HG03103 (cell line): ENCODE results near the gene SLC25A25.

Source experiments
- ATAC-seq: cut with Tn5 transposase; IDR thresholded peaks from one replicate; pipeline ENCODE4 v1.9.1; 2021; ENCODE audit warnings: low read depth; ENCODE audit not compliant: unreplicated experiment

The SLC25A25 gene

DNA sequence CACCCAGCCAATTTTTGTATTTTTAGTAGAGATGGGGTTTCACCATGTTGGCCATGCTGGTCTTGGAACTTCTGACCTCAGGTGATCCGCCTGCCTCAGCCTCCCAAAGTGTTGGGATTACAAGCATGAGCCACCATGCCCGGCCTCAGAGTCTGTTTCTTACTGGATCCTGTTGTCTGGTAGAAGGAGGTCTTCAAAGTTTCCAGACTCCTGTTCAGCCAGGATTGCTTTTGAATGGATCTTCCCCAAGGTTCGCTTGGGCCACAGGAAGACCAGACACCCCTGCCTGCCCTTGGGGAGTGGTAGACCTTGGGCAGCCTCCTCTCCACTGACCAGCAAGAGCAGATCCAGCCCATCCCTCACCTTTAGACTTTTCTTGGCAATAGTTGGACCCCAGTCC, 73.6 kb downstream of the SLC25A25 start:
- ATAC-seq = no peak

DNA sequence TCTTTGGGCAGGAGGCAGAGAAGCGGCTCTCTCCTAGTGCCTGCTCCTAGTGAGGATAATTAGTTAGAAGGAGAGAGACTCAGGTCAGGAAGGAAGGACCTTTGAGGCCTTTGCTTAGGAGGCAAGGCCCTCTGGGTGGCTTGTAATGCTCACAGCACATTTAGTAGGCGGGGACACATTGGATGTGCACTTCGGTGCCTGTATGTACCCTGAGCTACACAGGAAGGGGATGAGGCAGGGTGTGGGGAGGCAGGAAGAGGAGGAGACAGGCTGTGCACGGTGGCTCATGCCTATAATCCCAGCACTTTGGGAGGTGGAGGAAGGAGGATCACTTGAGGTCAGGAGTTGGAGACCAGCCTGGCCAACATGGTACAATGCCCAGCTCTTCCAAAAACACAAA, 74.0 kb downstream of the SLC25A25 start:
- no peak for ATAC-seq

DNA sequence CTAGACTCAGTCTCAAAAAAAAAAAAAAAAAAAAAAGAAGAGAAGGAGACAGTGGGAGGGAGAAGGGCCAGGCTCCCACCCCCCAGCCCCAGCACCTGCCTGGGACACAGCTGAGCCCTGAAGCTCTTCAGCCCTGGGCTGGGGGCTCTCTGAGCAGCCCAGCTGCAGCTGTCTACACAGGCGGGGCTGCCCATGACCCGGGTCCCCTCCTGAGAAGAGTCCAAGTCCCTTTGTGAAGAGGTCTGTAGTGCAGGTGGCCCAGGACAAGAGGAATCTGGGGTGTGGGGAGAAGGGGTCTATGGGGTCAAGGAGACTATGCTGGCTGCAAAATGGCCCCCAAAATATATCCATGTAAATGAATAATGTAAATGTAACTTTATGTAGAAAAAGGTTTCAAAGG, 74.6 kb downstream of the SLC25A25 start:
- ATAC-seq = no peak

DNA sequence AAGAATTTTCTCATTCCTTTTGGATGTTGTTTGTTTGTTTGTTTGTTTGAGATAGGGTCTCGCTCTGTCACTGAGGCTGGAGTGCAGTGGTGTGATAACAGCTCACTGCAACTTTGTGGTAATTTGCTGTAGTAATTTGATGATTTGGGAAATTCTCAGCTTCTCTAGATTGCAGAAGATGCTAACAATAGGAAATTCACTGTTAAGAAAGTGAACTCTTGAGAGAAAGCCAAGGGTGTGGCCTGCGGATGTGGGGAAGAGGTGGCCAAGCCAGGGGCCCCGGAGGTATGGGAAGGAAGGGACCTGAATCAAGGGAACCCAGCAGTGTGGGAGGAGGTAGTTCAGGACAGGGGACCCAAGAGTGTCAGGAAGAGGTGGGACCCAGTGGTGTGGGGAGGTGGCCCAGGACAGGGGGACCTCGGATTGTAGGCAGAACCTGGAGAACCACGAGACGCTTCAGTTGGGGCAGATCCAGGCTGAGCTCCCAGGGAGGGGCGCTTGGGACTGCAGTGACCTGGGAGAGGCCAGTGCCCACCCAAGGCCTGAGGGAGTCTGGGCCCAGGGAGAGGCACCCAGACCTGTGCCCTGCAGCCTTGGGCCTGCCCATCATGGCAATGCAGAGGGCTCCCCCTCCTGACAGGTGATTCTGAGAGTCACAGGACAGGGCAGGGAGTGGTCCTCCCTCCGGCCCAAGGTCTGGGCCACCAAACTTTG, 75.7 kb downstream of the SLC25A25 start:
- ATAC-seq = no peak

DNA sequence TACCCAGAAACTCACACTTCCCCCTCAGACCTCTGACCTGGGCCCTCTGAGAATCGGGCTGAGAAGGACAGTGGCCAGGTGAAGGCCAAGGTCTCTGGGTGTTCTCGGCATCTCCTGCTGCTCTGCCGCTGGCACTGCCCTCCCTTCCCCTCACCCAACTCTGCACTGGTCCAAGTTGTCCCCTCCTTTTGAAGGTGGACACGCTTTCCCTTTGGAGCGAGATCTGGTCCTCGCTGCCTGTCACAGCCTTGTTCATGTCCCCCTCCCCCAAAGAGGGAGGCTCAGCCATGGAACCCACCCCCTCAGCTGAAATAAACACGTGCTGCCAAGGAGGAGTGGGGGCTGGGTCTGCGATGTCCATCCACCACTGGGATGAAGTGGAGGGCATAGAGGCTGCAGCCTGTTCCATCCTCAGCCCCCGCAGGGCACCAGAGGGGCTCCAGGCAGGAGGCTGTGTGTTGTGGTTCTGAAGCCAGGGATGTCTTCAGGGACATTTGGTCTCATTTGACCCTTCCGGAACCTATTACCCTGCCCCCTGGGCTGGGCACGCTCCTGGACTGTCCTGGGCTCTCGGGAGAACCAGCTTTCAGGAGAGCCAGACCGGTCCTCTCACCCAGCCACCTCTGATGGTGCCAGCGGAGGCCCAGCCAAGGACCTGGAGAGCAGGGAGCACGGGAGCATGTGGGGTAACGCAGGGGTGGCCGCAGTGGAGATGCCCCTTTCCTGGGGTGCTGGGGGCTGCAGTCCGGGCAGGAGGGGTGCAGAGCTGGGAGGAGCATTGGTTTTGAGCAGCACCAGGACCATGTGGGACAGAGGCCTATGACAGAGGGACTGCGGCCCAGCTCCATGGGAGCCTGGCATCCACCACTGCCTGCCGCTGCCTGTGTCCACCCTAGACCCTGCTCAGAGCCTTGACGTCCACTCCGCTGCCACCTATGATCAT, 76.5 kb downstream of the SLC25A25 start:
- ATAC-seq = no peak

DNA sequence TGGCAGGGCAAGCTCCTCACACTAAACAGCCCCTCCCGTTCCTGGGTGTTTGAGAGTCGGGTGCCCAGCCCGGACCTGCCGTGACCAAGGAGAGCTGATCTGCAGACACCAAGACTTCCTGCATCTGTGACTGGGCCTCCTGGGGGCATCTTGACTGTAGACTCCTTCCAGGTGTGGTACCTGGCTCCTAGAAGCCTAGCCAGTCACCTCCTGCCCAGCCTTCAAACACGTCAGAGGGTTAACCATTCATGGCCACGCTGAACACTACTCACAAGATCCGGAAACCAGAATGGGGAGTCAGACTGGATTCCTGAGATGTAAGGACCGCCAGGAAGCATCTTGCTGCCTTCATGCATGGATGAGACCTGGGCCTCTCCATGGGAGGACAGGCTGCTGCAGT, 77.5 kb downstream of the SLC25A25 start:
- ATAC-seq = no peak

DNA sequence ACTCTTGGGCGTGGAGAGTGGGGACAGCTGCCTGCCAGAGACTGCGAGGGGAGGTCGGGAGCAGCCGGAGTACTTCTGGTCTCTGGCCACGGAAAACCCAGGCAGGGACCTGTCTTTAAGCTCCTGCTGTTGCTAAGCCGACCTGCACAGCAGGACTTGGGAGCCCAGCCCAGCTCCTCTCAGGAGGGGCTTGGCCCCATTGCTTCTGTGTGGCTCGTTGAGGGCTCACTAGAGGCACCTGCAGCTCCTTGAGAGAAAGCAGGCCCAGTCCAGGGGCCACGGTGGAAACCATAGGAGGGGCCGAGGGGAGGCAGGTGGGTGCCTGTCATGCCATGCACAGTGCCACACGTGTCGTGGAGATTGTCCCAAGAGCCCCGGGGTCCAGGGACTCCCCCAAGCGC, 77.9 kb downstream of the SLC25A25 start:
- ATAC-seq = no peak

DNA sequence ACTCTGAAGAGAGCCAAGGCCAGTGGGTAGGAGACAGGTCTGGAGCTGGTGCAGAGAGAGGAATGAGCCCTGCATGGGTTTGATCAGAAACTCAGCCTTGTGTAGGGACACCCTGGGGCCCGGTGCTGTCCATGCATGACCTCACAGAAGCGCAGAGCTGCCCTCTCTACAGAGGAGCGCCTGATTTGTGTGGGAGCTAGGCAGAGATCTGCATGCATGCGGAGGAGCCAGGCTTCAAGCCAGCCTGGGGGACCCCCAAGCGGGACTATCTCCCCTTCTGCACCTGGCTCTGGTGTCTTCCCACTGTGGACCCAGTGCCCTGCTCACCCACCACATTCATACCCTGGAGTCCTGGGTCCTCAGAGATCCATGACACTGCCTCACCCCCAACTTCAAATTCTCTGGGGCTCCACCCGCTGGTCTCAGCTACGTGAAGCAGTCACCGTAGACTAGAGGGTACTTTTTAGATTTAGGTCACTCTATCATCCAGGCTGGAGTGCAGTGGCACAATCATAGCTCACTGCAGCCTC, 78.6 kb downstream of the SLC25A25 start:
- ATAC-seq = no peak

DNA sequence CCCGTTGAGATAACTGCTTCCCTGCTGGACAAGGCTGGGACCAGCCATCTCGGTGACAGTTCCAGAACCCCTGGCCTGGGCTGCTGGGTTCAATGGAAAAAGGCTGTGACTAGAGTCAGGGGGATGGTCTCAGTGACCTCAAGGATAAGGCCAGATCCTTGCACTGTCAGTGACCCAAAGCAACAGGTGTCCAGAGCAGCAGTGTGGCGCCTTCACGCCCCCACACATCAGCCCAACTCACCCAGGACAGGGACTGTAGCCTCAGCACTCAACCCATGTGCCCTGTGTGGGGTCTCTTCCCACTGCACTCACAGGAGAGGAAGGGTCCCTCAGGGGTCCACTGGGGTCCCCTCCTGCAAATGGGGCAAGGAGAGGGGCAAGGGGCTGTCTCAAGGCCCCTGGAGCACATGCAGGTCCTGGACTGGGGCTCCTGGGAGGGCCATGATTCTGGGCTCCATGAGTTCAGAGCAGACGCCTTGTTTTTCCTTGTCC, 80.5 kb downstream of the SLC25A25 start:
- no peak for ATAC-seq

DNA sequence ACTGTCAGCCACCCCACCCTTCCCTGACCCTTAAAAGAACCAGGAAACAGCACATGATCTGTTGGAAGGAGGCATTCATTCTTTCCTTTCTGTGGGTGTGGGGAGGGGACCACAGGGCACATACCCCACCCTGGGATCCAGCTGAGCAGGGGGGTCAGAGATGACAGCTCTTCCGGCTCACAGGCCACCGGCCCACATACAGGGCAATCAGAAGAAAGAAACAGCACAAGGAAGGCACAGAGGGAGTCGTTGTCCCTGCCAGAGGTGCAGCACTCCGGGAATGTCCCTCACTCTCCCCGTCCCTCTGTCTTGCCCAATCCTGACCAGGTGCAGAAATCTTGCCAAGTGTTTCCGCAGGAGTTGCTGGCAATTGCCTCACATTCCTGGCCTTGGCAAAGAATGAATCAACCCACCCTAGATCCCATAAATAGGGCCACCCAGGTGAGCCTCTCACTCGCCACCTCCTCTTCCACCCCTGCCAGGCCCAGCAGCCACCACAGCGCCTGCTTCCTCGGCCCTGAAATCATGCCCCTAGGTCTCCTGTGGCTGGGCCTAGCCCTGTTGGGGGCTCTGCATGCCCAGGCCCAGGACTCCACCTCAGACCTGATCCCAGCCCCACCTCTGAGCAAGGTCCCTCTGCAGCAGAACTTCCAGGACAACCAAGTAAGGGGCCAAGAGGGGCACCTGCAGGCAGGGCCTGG, 81.1 kb downstream of the SLC25A25 start, which contains the start of gene LCN2:
Gene LCN2, plus strand, starts transcription at position 453 of the 701 bp plus-strand sequence. Its CDS starts 73 bp downstream, at position 526.
- no peak for ATAC-seq

DNA sequence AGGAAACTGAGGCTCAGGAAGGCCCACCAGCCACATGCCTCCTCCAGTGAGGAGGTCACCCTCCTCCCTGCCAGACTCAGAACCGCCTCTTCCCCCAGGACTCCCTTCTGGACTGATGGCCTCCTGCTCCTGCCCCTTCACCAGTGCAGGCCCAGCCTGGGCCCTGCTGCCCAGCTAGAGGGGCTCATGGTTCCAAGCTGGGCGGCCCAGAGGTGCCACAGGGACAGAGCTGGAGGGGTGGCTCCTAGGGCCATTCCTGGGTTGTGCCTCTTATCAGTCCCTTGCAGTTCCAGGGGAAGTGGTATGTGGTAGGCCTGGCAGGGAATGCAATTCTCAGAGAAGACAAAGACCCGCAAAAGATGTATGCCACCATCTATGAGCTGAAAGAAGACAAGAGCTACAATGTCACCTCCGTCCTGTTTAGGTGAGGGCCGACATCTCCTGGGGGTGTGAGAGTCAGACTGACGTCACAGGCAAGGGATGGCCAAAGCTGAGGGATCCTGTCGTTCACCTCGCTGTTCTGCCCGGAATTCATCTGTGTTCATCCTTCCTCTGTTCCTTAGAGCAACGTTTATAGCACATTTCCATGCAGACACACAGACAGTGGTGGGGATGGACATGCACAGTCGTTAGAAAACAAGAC, 82.0 kb downstream of the SLC25A25 start:
- ATAC-seq = no peak

DNA sequence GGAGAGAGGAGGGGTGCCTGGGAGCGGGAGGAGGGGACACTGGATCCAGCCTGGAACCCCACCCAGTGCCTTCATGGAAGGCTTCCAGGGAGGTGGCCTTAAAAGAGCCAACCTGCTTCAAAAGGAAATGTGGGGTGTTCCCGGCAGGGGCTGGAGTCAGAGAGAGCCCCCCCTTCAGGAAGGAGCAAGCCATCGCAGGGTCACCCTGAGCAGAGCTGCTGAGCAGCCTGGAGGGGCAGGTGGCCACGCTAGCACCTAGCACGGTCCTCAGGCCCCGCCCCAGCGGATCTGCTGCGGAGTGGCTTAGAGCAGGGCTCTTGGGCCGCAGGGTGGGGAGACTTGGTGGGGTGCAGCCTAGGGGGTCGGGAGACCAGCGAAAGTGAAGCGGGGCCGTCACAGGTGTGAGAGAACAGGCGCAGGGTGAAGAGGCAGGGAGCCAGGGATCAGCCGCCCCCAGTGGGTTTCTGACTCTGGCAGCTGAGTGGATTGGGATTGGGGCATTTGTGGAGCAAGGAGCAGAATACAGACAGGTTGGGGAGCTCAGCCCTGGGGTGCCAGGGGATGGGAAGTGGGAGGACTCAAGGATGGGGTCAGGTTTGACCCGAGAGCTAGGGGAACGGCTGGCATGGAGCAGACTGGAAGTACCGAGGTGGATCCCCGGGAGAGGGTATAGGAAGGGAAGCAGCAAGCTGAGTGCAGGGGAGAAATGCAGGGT, 82.7 kb downstream of the SLC25A25 start:
- no peak for ATAC-seq

DNA sequence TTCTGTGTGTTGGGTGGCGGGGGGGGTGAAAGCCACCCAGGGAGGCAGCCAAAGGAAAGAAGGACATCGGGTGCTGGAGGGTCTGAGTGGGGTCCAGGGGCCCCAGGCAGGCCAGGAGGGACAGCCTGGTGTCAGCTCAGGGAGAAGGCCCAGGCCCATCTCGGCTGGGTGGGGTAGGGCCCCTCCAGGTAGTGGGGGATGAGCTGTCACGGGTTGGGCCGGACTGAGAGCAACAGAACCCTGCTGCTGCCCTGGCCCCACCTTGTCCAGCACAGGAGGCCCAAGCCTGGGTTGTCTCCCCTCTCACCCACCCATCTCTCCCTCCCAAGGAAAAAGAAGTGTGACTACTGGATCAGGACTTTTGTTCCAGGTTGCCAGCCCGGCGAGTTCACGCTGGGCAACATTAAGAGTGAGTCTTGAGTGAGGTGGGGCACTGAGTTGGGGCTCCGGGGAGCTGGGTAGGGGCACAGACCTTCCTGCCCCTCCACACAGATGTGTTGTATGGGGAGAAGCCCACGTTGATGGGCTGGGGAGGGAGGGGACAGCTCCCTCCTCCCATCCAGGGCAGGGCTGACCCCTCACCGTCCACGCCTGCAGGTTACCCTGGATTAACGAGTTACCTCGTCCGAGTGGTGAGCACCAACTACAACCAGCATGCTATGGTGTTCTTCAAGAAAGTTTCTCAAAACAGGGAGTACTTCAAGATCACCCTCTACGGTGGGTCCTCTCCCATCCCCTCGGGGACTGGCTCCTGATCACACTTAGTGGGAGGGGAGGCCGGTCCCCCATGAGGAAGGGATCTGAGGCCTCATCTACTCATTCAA, 83.5 kb downstream of the SLC25A25 start:
- ATAC-seq = no peak

DNA sequence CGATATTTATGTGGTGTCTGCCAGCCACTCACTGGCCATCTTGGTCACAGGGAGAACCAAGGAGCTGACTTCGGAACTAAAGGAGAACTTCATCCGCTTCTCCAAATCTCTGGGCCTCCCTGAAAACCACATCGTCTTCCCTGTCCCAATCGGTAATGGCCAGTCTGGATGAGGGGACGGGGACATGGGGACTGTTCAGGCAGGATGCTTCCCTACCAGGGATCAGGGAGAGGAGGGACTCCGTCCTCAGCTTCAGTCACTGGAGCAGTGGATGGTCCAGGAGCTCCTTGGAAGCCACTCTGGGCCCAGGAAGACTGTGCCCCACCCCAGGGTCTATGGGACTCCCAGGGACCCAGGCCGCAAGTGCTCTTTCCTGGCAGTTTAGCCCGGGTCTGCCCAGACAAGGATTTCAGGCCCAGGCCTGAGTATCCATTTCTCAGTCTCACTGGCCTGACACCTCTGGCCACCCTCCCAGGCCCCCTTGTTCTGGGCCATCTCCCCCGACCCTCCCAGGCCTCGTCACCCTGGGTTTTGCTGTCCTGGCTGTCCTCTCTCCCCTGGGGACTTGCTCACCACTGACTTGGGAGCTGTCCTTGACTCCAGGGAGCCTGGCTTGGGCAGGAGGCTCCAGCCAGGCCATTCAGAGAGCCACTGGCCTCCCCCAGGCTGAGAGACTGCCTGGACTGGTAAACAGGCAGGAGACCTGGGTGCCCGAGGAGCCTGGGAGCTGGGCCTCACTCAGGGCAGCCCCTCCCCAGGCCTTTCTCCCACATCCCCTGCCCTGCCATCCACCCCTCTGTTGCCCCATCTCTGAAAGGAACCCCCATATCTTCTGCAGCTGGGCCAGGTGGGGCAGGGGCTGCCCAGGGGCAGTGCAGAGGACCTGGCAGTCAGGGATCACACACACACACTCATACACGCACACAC, 84.4 kb downstream of the SLC25A25 start:
- no peak for ATAC-seq

DNA sequence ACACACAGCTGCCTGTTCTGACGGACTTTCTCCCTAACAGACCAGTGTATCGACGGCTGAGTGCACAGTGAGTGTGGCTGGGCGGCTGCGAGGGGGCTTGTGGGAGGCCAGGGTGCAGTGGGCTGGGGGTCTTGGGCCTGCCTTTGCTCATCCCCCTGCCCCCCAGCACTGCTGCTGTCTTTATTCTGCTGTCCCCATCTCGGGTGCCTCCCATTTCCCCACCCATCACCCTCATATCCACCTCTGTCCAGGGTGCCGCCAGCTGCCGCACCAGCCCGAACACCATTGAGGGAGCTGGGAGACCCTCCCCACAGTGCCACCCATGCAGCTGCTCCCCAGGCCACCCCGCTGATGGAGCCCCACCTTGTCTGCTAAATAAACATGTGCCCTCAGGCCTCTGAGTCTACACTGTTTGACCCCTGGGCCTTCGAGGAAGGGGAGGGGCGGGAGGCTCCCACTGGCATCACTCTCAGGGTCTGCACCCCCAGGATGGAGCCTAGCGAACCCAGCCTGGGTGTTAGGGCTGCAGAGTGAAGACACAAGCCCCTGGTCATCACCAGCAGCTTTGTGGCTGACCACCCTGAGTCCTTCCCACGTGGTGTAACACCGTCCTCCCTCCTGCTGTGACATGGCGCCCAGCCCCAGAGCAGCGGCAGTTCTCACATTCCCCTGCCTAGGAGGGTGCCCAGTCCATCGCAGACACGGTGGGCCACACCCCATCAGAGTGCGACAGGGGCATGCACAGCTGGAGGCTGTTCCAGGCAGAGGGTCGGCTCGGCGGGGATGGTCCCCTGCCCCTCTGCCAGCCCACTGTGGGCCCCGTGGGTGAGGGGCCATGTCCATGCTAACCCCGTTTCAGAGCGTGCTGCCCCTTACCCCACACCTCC, 85.3 kb downstream of the SLC25A25 start:
- no peak for ATAC-seq

DNA sequence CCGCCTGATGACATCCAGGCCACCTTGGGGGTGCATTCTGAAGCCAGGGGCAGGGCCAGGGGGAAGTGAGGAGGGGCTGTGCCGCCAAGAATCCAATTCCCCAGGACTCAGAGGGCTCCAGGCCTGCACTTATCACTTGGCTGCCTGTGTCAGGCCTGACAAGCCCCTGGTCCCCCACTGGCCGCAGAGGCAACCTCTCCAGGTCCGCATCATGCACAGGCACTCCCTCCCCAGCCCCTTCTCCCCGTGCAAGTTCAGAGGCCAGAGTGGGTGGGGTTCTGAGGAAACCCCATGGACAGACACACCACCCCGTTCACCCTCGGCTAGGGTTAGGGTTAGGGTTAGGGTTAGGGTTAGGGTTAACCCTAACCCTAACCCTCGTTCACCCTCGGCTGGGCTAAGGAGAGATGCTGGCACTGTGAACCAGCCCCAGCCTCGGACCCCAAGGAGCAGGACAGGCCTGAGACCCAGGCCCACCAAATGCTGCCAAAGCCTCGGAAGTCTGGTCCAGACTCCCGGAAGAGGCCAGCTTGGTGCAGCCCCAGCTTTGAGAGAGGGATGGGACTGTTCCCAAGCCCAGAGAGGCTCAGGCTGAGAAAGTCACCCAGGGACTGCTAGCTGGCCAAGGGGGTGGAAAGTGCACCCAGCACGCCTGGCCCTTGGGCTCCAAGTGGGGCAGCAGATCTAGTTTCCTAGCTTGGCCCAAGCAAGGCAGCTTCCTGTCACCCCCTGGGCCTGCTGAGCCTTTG, 86.1 kb downstream of the SLC25A25 start:
- ATAC-seq = no peak
